ENCODE data around the gene CFAP251. TPM values are rescaled to one million over a fixed set of nuclear protein-coding genes. Genes with fewer than 3 reads are reported as not detected.

The CFAP251 gene
- total RNA-seq, 4 donors from 2014 or later: 0.34 to 2.9 (median 2.2) TPM

DNA sequence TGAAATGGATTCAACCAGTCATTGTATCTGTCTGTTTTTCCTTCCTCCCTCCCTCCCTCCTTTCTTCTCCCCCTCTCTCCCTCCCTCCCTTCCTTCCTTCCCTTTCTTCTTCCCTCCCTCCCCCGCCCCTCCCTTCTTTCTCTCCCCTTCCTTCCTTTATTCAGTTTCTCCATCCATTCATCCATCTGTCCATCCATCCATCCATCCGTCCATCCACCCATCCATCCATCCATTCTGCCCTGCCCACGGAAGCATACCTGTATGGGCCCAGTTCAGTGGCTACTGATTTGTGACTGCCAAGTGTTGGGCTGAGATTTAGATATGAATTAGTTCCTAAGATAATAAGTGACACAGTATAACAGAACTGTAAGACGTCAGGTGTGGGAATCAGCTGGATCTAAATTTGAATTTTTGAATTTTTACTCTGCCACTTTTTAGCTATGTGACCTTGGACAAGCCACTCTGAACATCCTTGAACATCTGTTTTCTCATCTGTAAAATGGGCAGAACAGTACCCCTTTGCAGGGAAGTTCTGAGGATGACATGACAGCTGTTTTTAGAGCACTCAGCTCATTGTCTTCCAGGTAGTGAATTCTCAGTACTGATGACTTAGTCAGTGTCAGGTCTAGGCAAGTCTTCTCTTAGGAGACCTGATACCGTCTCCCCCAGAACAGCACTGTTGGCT is 42.9 kb downstream of the CFAP251 start:
- H3K27me3 ChIP-seq: peaks cover 0 to 5% (median 0%) of the 10 kb centered on the region in 4 donors
- TF ChIP-seq, protein P1, sequence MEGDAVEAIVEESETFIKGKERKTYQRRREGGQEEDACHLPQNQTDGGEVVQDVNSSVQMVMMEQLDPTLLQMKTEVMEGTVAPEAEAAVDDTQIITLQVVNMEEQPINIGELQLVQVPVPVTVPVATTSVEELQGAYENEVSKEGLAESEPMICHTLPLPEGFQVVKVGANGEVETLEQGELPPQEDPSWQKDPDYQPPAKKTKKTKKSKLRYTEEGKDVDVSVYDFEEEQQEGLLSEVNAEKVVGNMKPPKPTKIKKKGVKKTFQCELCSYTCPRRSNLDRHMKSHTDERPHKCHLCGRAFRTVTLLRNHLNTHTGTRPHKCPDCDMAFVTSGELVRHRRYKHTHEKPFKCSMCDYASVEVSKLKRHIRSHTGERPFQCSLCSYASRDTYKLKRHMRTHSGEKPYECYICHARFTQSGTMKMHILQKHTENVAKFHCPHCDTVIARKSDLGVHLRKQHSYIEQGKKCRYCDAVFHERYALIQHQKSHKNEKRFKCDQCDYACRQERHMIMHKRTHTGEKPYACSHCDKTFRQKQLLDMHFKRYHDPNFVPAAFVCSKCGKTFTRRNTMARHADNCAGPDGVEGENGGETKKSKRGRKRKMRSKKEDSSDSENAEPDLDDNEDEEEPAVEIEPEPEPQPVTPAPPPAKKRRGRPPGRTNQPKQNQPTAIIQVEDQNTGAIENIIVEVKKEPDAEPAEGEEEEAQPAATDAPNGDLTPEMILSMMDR (IDR thresholded peaks at IDR 0.05): no peak
- no peak for TF ChIP-seq POLR2A (IDR thresholded peaks at IDR 0.05)
- no peak for DNase-seq

GRCh38 chr12:121963341-121964018 is 45.1 kb downstream of the CFAP251 start:
- Histone ChIP-seq H3K4me1 (no peaks in the 10 kb centered on the region), H3K27me3 (no peaks in the 10 kb centered on the region), H3K9me3 (no peaks in the 10 kb centered on the region), H3K36me3 (no peaks in the 10 kb centered on the region), H3K27ac (no peak overlapping the region), H3K4me3 (no peak overlapping the region)
- 88% methylated on average over 7 to 12 of the region's 15 CpGs for WGBS, 2 donors
- TF ChIP-seq, protein P1 (IDR thresholded peaks at IDR 0.05): no peak
- TF ChIP-seq POLR2A (IDR thresholded peaks at IDR 0.05): no peak
- no peak for DNase-seq
- intact Hi-C loops (cut with DNase I): no loop called here

More for the DNA sequence above, 42.9 kb downstream of the CFAP251 start:
- Histone ChIP-seq H3K4me3 (no peak overlapping the region), H3K9me3 (no peaks in the 10 kb centered on the region), H3K36me3 (no peaks in the 10 kb centered on the region), H3K27ac (no peak overlapping the region), H3K4me1 (no peaks in the 10 kb centered on the region)
- WGBS, 2 donors: 75 to 85% methylated on average over 5 of the region's 5 CpGs
- intact Hi-C loops (cut with DNase I): no loop called here

GRCh38 chr12:121964813-121965643 is 46.6 kb downstream of the CFAP251 start:
- Histone ChIP-seq H3K36me3 (no peaks in the 10 kb centered on the region), H3K27ac (no peak overlapping the region), H3K4me1 (no peaks in the 10 kb centered on the region), H3K27me3 (no peaks in the 10 kb centered on the region), H3K4me3 (no peak overlapping the region), H3K9me3 (no peaks in the 10 kb centered on the region)
- WGBS, 2 donors: 39 to 40% methylated on average over 9 of the region's 9 CpGs
- intact Hi-C loops (cut with DNase I): no loop called here
- DNase-seq: no peak
- TF ChIP-seq, protein P1 (IDR thresholded peaks at IDR 0.05): no peak
- TF ChIP-seq POLR2A (IDR thresholded peaks at IDR 0.05): no peak

GRCh38 chr12:121966959-121967358 is 48.6 kb downstream of the CFAP251 start:
- no peak overlapping the region for H3K27ac ChIP-seq
- no peaks in the 10 kb centered on the region for H3K27me3 ChIP-seq
- 69 to 100% methylated on average over 2 to 5 of the region's 5 CpGs for WGBS, 2 donors
- no peaks in the 10 kb centered on the region for H3K9me3 ChIP-seq
- no peak for TF ChIP-seq POLR2A (IDR thresholded peaks at IDR 0.05)
- TF ChIP-seq, protein P1 (IDR thresholded peaks at IDR 0.05): no peak
- intact Hi-C loops (cut with DNase I): no loop called here
- H3K4me3 ChIP-seq: no peak overlapping the region
- no peak for DNase-seq
- H3K4me1 ChIP-seq: no peaks in the 10 kb centered on the region
- H3K36me3 ChIP-seq: no peaks in the 10 kb centered on the region

- Histone ChIP-seq H3K4me1 (no peaks in the 10 kb centered on the region), H3K9me3 (no peaks in the 10 kb centered on the region), H3K27ac (no peak overlapping the region), H3K36me3 (no peaks in the 10 kb centered on the region), H3K27me3 (peaks cover 0 to 5% (median 0%) of the 10 kb centered on the region in 4 donors), H3K4me3 (no peak overlapping the region)
- DNase-seq: no peak
- WGBS, 2 donors: 89 to 100% methylated on average over 3 to 6 of the region's 10 CpGs
- intact Hi-C loops (cut with DNase I): no loop called here
- no peak for TF ChIP-seq POLR2A (IDR thresholded peaks at IDR 0.05)
- TF ChIP-seq, protein P1 (IDR thresholded peaks at IDR 0.05): no peak
Observed at GRCh38 chr12:121968876-121969275, 50.5 kb downstream of the CFAP251 start.

Measured in esophagus squamous epithelium (tissue), 5 donors.